Esophagus squamous epithelium (tissue), 4 donors: ENCODE measurements around the gene SYNPO.

Experiments used
- POLR2A ChIP-seq, 4 donors: fragments of 450-650 bp; IDR thresholded peaks; one replicate each; pipeline ENCODE4 v1.6.1; 2017; ENCODE audit warnings: antibody characterized with exemption in 4 of 4, mild to moderate bottlenecking in 4 of 4, moderate library complexity in 3 of 4
- TF ChIP-seq, protein P1 (sequence below), 6 experiments: fragments of 450-650 bp in 4 of 6; fragments of 200-600 bp in 2 of 6; sonication (generic) in 2 of 6; IDR thresholded peaks; one replicate each; pipeline ENCODE4 v1.5.1; 2016 to 2019; ENCODE audit warnings: antibody characterized with exemption in 6 of 6, mild to moderate bottlenecking in 4 of 6, moderate library complexity in 4 of 6

- TF ChIP-seq POLR2A (IDR thresholded peaks at IDR 0.05): no peak
- TF ChIP-seq, protein P1, sequence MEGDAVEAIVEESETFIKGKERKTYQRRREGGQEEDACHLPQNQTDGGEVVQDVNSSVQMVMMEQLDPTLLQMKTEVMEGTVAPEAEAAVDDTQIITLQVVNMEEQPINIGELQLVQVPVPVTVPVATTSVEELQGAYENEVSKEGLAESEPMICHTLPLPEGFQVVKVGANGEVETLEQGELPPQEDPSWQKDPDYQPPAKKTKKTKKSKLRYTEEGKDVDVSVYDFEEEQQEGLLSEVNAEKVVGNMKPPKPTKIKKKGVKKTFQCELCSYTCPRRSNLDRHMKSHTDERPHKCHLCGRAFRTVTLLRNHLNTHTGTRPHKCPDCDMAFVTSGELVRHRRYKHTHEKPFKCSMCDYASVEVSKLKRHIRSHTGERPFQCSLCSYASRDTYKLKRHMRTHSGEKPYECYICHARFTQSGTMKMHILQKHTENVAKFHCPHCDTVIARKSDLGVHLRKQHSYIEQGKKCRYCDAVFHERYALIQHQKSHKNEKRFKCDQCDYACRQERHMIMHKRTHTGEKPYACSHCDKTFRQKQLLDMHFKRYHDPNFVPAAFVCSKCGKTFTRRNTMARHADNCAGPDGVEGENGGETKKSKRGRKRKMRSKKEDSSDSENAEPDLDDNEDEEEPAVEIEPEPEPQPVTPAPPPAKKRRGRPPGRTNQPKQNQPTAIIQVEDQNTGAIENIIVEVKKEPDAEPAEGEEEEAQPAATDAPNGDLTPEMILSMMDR (IDR thresholded peaks at IDR 0.05): no peak
Observed at GRCh38 chr5:150648294-150649107, 8.0 kb downstream of the SYNPO start.
